ENCODE measurements around the gene TRIM17. TPM values are rescaled to one million over a fixed set of nuclear protein-coding genes. Genes with fewer than 3 reads are reported as not detected.

Gene TRIM17
- total and polyA plus RNA-seq, 9 of the 15 experiments (the other 6 are each of a cell fraction or from before 2014, with no cell fraction given) = not detected

DNA sequence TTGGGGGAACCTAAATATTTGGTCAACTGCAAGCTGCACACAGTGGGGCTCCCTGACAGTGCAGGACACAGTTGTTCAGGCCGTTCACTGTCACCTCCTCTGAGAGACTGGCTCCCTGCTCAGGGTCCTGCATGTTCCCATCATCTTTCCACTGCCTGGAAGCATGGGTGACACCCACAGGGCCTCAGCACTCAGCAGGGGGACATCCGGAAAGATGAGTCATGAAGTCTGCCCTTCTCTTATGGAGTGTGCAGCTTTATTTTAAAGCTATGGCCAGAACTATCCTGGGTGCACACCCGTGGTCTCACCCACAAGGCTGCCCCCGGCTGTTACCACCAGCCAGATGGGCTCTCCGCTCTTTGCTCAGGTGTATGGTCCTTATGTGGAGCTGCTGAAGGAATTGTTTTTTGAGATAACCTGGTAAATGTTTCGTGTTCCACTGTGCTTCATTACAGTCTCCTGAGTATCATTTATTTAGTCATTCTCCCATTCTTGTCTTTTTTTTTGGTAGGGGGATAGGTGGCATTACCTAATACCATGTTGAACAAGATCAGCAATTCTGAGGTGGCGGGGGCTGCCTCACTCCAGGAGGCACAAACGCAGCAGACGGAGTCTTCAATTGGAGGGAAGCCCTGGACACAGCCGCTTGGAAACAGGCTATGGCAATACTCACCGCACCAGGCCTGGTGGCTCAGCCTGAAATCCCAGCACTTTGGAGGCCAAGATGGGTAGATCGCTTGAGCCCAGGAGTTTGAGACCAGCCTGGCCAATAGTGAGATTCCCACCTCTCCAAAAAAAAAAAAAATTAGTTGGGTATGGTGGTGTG lies 24.3 kb downstream of the TRIM17 start (continued):
- TF ChIP-seq, protein P1, sequence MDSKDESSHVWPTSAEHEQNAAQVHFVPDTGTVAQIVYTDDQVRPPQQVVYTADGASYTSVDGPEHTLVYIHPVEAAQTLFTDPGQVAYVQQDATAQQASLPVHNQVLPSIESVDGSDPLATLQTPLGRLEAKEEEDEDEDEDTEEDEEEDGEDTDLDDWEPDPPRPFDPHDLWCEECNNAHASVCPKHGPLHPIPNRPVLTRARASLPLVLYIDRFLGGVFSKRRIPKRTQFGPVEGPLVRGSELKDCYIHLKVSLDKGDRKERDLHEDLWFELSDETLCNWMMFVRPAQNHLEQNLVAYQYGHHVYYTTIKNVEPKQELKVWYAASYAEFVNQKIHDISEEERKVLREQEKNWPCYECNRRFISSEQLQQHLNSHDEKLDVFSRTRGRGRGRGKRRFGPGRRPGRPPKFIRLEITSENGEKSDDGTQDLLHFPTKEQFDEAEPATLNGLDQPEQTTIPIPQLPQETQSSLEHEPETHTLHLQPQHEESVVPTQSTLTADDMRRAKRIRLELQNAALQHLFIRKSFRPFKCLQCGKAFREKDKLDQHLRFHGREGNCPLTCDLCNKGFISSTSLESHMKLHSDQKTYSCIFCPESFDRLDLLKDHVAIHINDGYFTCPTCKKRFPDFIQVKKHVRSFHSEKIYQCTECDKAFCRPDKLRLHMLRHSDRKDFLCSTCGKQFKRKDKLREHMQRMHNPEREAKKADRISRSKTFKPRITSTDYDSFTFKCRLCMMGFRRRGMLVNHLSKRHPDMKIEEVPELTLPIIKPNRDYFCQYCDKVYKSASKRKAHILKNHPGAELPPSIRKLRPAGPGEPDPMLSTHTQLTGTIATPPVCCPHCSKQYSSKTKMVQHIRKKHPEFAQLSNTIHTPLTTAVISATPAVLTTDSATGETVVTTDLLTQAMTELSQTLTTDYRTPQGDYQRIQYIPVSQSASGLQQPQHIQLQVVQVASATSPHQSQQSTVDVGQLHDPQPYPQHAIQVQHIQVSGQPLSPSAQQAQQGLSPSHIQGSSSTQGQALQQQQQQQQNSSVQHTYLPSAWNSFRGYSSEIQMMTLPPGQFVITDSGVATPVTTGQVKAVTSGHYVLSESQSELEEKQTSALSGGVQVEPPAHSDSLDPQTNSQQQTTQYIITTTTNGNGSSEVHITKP (IDR thresholded peaks at IDR 0.05; ENCODE audit: partially characterized antibody) = peak; percentile 93
- TF ChIP-seq SMARCC2 (IDR thresholded peaks at IDR 0.05; ENCODE audit: low read depth) (0 out of 2 replicates have a peak, but pooled peaks have one; percentile 31), TCF3 (CRISPR knock-in tag; IDR thresholded peaks at IDR 0.05) (peak; percentile 4; the same call in 1 of the 2 replicates), ZBTB7A (IDR thresholded peaks at IDR 0.05; ENCODE audit: borderline replicate concordance, control insufficient read depth, low read depth, low read length) (peak; percentile 66; the same call in 1 of the 2 replicates), MYC (IDR thresholded peaks at IDR 0.05; ENCODE audit: low read depth, low read length) (no peak), MYC (CRISPR knock-in tag; IDR thresholded peaks at IDR 0.05; ENCODE audit: borderline replicate concordance, low read depth) (no peak), SMAD4 (CRISPR knock-in tag; conservative IDR thresholded peaks at IDR 0.05) (0 out of 2 replicates have a peak, but pooled peaks have one; percentile 28), FOSL1 (tag; conservative IDR thresholded peaks at IDR 0.05) (peak; percentile 81), GATAD2B (IDR thresholded peaks at IDR 0.05; ENCODE audit: borderline replicate concordance) (0 out of 2 replicates have a peak, but pooled peaks have one; percentile 25), MED1 (CRISPR knock-in tag; IDR thresholded peaks at IDR 0.05; ENCODE audit: borderline replicate concordance) (no peak), TRIM24 (IDR thresholded peaks at IDR 0.05) (peak in 1 of 2 experiments; percentile 14; a peak in 1 of 4 replicates), NFE2 (IDR thresholded peaks at IDR 0.05; ENCODE audit: low read depth) (peak; percentile 61; the same call in 1 of the 2 replicates)
- TF ChIP-seq, protein P2, sequence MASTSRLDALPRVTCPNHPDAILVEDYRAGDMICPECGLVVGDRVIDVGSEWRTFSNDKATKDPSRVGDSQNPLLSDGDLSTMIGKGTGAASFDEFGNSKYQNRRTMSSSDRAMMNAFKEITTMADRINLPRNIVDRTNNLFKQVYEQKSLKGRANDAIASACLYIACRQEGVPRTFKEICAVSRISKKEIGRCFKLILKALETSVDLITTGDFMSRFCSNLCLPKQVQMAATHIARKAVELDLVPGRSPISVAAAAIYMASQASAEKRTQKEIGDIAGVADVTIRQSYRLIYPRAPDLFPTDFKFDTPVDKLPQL (IDR thresholded peaks at IDR 0.05; ENCODE audit: extremely low read depth, insufficient read length) = no peak
- TF ChIP-seq, protein P3, sequence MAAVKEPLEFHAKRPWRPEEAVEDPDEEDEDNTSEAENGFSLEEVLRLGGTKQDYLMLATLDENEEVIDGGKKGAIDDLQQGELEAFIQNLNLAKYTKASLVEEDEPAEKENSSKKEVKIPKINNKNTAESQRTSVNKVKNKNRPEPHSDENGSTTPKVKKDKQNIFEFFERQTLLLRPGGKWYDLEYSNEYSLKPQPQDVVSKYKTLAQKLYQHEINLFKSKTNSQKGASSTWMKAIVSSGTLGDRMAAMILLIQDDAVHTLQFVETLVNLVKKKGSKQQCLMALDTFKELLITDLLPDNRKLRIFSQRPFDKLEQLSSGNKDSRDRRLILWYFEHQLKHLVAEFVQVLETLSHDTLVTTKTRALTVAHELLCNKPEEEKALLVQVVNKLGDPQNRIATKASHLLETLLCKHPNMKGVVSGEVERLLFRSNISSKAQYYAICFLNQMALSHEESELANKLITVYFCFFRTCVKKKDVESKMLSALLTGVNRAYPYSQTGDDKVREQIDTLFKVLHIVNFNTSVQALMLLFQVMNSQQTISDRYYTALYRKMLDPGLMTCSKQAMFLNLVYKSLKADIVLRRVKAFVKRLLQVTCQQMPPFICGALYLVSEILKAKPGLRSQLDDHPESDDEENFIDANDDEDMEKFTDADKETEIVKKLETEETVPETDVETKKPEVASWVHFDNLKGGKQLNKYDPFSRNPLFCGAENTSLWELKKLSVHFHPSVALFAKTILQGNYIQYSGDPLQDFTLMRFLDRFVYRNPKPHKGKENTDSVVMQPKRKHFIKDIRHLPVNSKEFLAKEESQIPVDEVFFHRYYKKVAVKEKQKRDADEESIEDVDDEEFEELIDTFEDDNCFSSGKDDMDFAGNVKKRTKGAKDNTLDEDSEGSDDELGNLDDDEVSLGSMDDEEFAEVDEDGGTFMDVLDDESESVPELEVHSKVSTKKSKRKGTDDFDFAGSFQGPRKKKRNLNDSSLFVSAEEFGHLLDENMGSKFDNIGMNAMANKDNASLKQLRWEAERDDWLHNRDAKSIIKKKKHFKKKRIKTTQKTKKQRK (IDR thresholded peaks at IDR 0.05; ENCODE audit: borderline replicate concordance, low read depth, low read length) = no peak

Measured in K562 (cell line).